ENCODE data around the gene UBR4.

DNA sequence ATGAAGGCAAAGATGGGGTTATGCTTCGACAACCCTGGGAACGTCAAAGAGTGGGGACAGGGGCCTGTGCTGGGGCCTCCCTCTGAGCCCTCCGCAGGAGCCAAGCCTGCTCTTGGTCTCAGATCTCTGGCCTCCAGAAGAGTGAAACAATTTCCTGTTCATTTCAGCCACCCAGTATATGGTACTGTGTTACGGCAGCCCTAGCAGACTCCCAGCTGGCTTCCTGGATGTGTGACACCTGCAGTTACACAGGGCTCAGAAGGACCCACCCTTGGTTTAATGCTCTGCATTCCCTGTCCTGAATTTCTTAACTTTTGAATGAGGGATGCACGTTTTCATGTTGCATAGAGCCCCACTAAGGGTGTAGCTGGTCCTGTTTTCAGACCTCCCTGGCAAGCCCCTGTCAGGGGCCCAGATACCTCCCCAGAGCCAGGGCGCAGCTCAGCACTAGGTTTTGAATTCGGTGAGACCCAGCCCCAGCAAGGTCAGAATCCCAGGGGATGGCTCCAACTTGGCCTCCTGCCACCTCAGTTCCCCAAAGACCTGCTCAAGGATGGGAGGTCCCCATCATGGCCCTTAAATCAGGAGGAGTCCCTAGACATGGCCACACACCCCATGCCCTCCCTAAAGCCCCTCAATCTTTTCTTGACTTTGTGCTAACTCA is 174.6 kb downstream of the UBR4 start:
- TF ChIP-seq, protein P1, sequence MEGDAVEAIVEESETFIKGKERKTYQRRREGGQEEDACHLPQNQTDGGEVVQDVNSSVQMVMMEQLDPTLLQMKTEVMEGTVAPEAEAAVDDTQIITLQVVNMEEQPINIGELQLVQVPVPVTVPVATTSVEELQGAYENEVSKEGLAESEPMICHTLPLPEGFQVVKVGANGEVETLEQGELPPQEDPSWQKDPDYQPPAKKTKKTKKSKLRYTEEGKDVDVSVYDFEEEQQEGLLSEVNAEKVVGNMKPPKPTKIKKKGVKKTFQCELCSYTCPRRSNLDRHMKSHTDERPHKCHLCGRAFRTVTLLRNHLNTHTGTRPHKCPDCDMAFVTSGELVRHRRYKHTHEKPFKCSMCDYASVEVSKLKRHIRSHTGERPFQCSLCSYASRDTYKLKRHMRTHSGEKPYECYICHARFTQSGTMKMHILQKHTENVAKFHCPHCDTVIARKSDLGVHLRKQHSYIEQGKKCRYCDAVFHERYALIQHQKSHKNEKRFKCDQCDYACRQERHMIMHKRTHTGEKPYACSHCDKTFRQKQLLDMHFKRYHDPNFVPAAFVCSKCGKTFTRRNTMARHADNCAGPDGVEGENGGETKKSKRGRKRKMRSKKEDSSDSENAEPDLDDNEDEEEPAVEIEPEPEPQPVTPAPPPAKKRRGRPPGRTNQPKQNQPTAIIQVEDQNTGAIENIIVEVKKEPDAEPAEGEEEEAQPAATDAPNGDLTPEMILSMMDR (IDR thresholded peaks at IDR 0.05; ENCODE audit: borderline replicate concordance, extremely low read depth, low read length, poor library complexity, severe bottlenecking): no peak
- TF ChIP-seq EZH2 (IDR thresholded peaks at IDR 0.05; ENCODE audit: borderline replicate concordance, low read depth, low read length, severe bottlenecking): no peak
